ENCODE measurements around the gene ERVFRD-1. TPM values are rescaled to one million over a fixed set of nuclear protein-coding genes. Genes with fewer than 3 reads are reported as not detected.

Gene ERVFRD-1
- polyA plus RNA-seq, 3 donors, result 0.05 to 0.06 TPM; not detected in 1

DNA sequence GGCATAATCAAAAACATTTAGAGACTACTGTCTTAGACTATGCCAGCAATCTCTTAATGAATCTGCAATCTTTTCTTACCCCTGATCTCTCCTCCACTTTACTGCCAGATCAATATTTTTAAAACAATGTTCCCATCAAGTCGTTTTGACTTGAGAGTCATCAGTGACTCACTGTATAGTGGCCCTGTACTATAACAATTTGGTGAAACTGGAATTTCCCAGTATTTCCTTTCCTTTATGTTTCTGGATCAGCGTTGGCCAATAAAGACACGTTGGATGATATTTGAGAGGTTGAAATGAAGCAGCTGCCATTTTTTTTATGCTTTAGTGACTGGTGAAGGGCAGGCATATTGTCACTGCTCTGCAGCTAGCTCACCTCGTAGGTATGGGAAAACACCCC is 28.0 kb downstream of the ERVFRD-1 start:
- Mint-ChIP-seq H3K27me3 (ENCODE audit: low read depth in 3 of 3) (peaks cover 5 to 9% (median 6%) of the 10 kb centered on the region in 3 donors), H3K36me3 (no peaks in the 10 kb centered on the region), H3K4me3 (no peak overlapping the region), H3K9me3 (peaks cover 0 to 18% (median 4%) of the 10 kb centered on the region in 7 donors), H3K4me1 (no peaks in the 10 kb centered on the region), H3K27ac (no peak overlapping the region)
- H2AFZ ChIP-seq (ENCODE audit: insufficient read depth, low read depth, low read length, poor library complexity, severe bottlenecking), result no peak overlapping the region
- peaks cover 0 to 2% of the 10 kb centered on the region in 2 donors for H3K9me3 ChIP-seq (replicated peaks in 1 of 2; ENCODE audit: control insufficient read depth in 1 of 2, insufficient read depth in 1 of 2, low read length in 2 of 2)
- TF ChIP-seq, protein P1, sequence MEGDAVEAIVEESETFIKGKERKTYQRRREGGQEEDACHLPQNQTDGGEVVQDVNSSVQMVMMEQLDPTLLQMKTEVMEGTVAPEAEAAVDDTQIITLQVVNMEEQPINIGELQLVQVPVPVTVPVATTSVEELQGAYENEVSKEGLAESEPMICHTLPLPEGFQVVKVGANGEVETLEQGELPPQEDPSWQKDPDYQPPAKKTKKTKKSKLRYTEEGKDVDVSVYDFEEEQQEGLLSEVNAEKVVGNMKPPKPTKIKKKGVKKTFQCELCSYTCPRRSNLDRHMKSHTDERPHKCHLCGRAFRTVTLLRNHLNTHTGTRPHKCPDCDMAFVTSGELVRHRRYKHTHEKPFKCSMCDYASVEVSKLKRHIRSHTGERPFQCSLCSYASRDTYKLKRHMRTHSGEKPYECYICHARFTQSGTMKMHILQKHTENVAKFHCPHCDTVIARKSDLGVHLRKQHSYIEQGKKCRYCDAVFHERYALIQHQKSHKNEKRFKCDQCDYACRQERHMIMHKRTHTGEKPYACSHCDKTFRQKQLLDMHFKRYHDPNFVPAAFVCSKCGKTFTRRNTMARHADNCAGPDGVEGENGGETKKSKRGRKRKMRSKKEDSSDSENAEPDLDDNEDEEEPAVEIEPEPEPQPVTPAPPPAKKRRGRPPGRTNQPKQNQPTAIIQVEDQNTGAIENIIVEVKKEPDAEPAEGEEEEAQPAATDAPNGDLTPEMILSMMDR (IDR thresholded peaks at IDR 0.05), result no peak
- no CpG with 5 or more reads among the region's 4 CpGs for WGBS (ENCODE audit: insufficient coverage)
- H3K36me3 ChIP-seq (replicated peaks in 1 of 2; ENCODE audit: control insufficient read depth in 1 of 2, insufficient read depth in 2 of 2, low read length in 2 of 2), result no peaks in the 10 kb centered on the region
- H3K9ac ChIP-seq (ENCODE audit: insufficient read depth, low read length, poor library complexity, severe bottlenecking), result no peak overlapping the region
- H3K27ac ChIP-seq (ENCODE audit: low read depth in 1 of 2, low read length in 2 of 2), result no peak overlapping the region
- no peaks in the 10 kb centered on the region for H3K79me2 ChIP-seq (ENCODE audit: insufficient read depth, low read length)
- no peak for DNase-seq
- H3K4me2 ChIP-seq (replicated peaks; ENCODE audit: extremely low read depth, low read length, poor library complexity, severe bottlenecking), result no peak overlapping the region
- intact Hi-C loops (cut with micrococcal nuclease), result no loop called here
- H3K4me3 ChIP-seq (replicated peaks in 1 of 3; ENCODE audit: low read depth in 2 of 3, low read length in 3 of 3), result no peak overlapping the region
- no peaks in the 10 kb centered on the region for H3K27me3 ChIP-seq (ENCODE audit: control insufficient read depth in 2 of 2, insufficient read depth in 2 of 2, low read length in 2 of 2)
- no peaks in the 10 kb centered on the region for H3K4me1 ChIP-seq (ENCODE audit: control insufficient read depth in 1 of 2, insufficient read depth in 2 of 2, low read length in 2 of 2)
- H4K20me1 ChIP-seq (ENCODE audit: insufficient read depth, low read length), result no peaks in the 10 kb centered on the region

DNA sequence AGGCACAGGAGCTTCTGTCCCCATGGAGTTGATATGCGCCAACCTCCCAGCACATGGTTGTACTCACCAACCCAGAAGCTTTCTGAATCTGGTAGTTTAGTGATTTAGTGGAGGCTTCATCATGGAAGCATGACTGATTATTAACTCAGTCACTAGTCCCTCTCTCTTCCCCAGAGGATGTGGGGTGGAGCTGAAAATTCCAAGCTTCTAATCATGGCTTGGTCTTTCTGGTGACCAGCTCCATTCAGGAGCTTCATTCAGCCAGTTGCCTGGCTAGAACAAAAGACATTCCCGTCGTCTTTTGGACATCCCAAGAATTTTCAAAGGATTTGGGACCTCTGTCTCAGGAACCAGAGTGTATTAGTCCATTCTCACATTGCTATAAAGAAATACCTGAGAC is 31.2 kb downstream of the ERVFRD-1 start:
- H3K36me3 Mint-ChIP-seq, result no peaks in the 10 kb centered on the region
- no peaks in the 10 kb centered on the region for H3K4me1 ChIP-seq (ENCODE audit: control insufficient read depth in 1 of 2, insufficient read depth in 2 of 2, low read length in 2 of 2)
- TF ChIP-seq, protein P1 (IDR thresholded peaks at IDR 0.05), result no peak
- no peaks in the 10 kb centered on the region for H3K36me3 ChIP-seq (replicated peaks in 1 of 2; ENCODE audit: control insufficient read depth in 1 of 2, insufficient read depth in 2 of 2, low read length in 2 of 2)
- intact Hi-C loops (cut with micrococcal nuclease), result no loop called here
- no peak overlapping the region for H3K27ac ChIP-seq (ENCODE audit: low read depth in 1 of 2, low read length in 2 of 2)
- H3K27ac Mint-ChIP-seq, result no peak overlapping the region
- H3K4me2 ChIP-seq (replicated peaks; ENCODE audit: extremely low read depth, low read length, poor library complexity, severe bottlenecking), result no peak overlapping the region
- H3K4me3 Mint-ChIP-seq, result no peak overlapping the region
- H3K4me3 ChIP-seq (replicated peaks in 1 of 3; ENCODE audit: low read depth in 2 of 3, low read length in 3 of 3), result no peak overlapping the region
- no peak for DNase-seq
- no peaks in the 10 kb centered on the region for H4K20me1 ChIP-seq (ENCODE audit: insufficient read depth, low read length)
- peaks cover 0 to 10% (median 3%) of the 10 kb centered on the region in 7 donors for H3K9me3 Mint-ChIP-seq
- peaks cover 0 to 2% of the 10 kb centered on the region in 2 donors for H3K9me3 ChIP-seq (replicated peaks in 1 of 2; ENCODE audit: control insufficient read depth in 1 of 2, insufficient read depth in 1 of 2, low read length in 2 of 2)
- peaks cover 3 to 9% (median 4%) of the 10 kb centered on the region in 3 donors for H3K27me3 Mint-ChIP-seq (ENCODE audit: low read depth in 3 of 3)
- H2AFZ ChIP-seq (ENCODE audit: insufficient read depth, low read depth, low read length, poor library complexity, severe bottlenecking), result peak overlapping the region; percentile 20
- no peaks in the 10 kb centered on the region for H3K79me2 ChIP-seq (ENCODE audit: insufficient read depth, low read length)
- no CpG with 5 or more reads among the region's 3 CpGs for WGBS (ENCODE audit: insufficient coverage)
- H3K4me1 Mint-ChIP-seq, result no peaks in the 10 kb centered on the region
- no peak overlapping the region for H3K9ac ChIP-seq (ENCODE audit: insufficient read depth, low read length, poor library complexity, severe bottlenecking)
- H3K27me3 ChIP-seq (ENCODE audit: control insufficient read depth in 2 of 2, insufficient read depth in 2 of 2, low read length in 2 of 2), result no peaks in the 10 kb centered on the region

Data from CD14-positive monocyte (primary cell).